ENCODE measurements around the gene GNAZ. TPM values are rescaled to one million over a fixed set of nuclear protein-coding genes. Genes with fewer than 3 reads are reported as not detected.
"Not testable (repeated sequence)": the region's sequence is repeated elsewhere in the genome, so short reads cannot be mapped to it uniquely, and the experiment has no call there.

The GNAZ gene
- total RNA-seq, 1 donor from 2014 or later: 3.1 TPM

- intact Hi-C loops (cut with DNase I): no loop called here
- ATAC-seq: no peak
These were observed 32.0 kb upstream of the GNAZ start for GRCh38 chr22:23038334-23038642.

DNA sequence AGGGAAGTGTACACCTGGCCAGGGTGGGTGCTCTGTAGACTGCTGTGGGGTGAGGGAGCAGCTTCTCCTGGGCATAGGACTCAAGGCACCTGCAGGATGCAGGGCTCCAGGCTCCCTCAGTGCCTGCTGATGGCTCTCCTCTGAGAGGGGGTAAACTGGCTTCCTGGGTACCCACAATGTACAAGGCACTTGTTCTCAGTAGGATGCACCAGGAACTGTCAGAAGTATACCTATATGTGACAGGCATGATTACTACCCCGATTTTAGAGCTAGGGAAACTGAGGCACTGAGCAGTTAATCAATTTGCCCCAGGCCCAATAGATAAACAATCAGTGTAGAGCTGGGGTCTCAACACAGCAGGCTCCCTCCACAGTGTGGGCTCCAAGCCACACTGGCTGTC, 31.4 kb upstream of the GNAZ start:
- intact Hi-C loops (cut with DNase I): no loop called here
- ATAC-seq: no peak
- peak; percentile 8 for DNase-seq (ENCODE audit: missing footprints)

More at GRCh38 chr22:23038334-23038642, 32.0 kb upstream of the GNAZ start:
- peak; percentile 3 for DNase-seq (ENCODE audit: missing footprints)

- intact Hi-C loops (cut with DNase I): no loop called here
- ATAC-seq: no peak
- DNase-seq (ENCODE audit: missing footprints): no peak
These were observed 28.1 kb upstream of the GNAZ start for GRCh38 chr22:23042179-23042578.

GRCh38 chr22:23044570-23044969, 25.7 kb upstream of the GNAZ start:
- DNase-seq (ENCODE audit: missing footprints) (peak; percentile 8), ATAC-seq (no peak)
- intact Hi-C loops (cut with DNase I): no loop called here

- intact Hi-C loops (cut with DNase I): no loop called here
- no peak for DNase-seq (ENCODE audit: missing footprints)
- no peak for ATAC-seq
These were observed 24.9 kb upstream of the GNAZ start for GRCh38 chr22:23045461-23045860.

DNA sequence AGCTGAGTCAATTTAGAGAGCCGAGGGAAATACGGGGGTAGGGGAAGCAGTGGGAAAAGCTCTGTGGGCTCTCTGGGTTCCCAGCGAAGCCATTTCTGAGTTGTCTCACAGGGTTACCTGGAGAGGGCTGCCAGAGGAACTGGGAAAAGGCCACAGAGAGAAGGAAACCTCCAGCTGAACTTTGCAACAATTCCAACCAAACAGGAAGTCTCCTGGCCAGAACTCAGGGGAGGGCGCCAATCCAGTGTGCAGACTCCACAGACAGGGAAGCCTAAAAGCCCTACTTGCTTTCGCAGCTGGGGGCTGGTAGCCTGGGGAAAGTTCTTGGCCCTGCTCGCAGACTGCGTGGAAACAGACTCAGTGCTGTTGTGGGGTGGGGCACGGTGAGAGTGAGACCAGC, 23.1 kb upstream of the GNAZ start:
- ATAC-seq: no peak
- intact Hi-C loops (cut with DNase I): no loop called here
- no peak for DNase-seq (ENCODE audit: missing footprints)

- intact Hi-C loops (cut with DNase I): no loop called here
These were observed 22.6 kb upstream of the GNAZ start for GRCh38 chr22:23047742-23048141.

DNA sequence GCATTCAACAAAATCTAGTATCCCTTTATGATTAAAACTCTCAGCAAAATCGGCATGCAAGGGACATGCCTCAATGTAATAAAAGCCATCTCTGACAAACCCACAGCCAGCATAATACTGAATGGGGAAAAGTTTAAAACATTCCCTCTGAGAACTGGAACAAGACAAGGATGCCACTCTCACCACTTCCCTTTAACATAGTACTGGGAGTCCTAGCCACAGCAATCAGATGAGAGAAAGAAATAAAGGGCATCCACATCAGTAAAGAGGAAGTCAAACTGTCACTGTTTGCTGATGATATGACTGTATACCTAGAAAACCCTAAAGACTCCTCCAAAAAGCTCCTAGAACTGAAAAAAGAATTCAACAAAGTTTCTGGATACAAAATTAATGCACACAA, 19.8 kb upstream of the GNAZ start:
- DNase-seq (ENCODE audit: missing footprints); ATAC-seq; intact Hi-C loops (cut with DNase I): not testable (repeated sequence)

More at GRCh38 chr22:23047742-23048141, 22.6 kb upstream of the GNAZ start:
- DNase-seq (ENCODE audit: missing footprints) (peak; percentile 8), ATAC-seq (no peak)

GRCh38 chr22:23053051-23053707, 17.1 kb upstream of the GNAZ start:
- DNase-seq (ENCODE audit: missing footprints) (peak; percentile 25), ATAC-seq (no peak)

GRCh38 chr22:23053912-23054530, 16.3 kb upstream of the GNAZ start:
- intact Hi-C loops (cut with DNase I): no loop called here
- DNase-seq (ENCODE audit: missing footprints): peak; percentile 53
- no peak for ATAC-seq

More at GRCh38 chr22:23053051-23053707, 17.1 kb upstream of the GNAZ start:
- intact Hi-C loops (cut with DNase I): no loop called here

DNA sequence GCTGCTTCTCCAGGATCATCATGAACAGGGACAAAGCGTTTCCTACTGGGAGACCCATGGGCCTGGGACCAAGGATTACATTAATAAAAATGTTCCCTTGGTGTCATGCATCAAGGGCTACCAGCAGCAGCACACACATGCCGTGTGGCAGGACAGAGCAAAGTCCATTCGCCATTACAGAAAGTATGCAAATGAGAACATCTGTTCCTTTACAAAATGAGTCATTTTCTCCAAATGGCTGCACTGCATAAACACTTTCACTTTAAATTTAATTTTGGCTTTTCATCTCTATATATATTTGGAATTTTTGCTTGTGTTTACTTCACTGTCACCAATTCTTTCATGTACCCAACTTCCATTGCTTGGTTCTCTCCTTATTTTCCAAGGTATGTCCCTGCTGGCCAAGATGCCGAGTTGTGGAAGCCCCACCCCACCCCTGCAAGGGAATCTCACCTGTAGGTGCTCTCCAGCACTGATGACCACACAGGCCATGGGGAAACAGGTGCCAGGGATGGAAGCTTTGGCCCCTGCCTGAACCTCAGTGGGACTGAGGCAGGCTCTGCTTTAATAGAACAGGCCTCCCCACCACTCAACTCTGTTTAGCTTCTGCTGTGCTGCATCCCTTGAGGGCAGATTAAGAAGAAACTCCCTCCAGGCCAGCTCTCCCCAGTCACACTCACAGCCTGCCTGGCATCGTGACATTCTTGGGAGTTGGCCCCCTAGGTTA, 15.6 kb upstream of the GNAZ start:
- no peak for ATAC-seq
- intact Hi-C loops (cut with DNase I): no loop called here
- peak; percentile 63 for DNase-seq (ENCODE audit: missing footprints)

- intact Hi-C loops (cut with DNase I): no loop called here
- ATAC-seq: no peak
- peak; percentile 14 for DNase-seq (ENCODE audit: missing footprints)
These were observed 14.7 kb upstream of the GNAZ start for GRCh38 chr22:23055449-23056179.

DNA sequence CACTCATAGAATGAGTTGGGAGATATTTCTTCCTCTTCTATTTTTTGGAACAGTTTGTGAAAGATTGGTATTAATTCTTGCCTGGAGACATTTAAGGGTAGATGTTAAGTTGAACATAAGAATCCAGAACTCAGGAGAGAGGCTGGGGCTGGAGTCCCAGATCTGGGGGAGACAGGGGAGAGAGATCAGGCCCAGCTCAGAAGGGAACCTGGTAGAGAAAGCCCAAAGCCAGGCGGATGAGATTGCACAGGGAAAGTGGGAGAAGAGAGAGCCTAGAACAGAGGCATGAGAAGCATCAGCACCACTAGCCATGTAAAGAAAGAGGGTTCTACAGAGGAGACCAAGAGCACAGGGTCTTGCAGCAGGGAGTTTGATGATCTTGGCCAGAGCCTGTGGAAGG, 13.0 kb upstream of the GNAZ start:
- intact Hi-C loops (cut with DNase I): no loop called here
- ATAC-seq (no peak), DNase-seq (ENCODE audit: missing footprints) (no peak)

DNA sequence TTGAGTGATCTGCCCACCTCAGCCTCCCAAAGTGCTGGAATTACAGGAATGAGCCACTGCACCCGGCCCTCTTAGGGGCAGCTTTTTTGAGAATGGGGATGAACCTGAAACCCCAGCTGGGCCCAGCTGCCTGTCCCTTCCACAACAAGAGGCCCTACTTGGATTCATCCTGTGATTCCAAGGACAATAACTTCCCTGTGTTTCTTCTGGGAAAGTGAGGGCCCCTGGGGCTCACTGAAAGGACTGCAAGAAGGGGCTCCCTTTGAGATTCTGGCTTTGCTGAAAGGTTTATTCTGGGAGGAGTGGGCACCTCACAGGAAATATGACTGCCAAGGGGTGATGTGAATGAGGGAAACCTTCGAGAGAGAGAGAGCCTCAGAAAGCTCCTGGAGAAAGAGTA, 12.3 kb upstream of the GNAZ start:
- DNase-seq (ENCODE audit: missing footprints): peak; percentile 4
- intact Hi-C loops (cut with DNase I): no loop called here
- no peak for ATAC-seq

DNA sequence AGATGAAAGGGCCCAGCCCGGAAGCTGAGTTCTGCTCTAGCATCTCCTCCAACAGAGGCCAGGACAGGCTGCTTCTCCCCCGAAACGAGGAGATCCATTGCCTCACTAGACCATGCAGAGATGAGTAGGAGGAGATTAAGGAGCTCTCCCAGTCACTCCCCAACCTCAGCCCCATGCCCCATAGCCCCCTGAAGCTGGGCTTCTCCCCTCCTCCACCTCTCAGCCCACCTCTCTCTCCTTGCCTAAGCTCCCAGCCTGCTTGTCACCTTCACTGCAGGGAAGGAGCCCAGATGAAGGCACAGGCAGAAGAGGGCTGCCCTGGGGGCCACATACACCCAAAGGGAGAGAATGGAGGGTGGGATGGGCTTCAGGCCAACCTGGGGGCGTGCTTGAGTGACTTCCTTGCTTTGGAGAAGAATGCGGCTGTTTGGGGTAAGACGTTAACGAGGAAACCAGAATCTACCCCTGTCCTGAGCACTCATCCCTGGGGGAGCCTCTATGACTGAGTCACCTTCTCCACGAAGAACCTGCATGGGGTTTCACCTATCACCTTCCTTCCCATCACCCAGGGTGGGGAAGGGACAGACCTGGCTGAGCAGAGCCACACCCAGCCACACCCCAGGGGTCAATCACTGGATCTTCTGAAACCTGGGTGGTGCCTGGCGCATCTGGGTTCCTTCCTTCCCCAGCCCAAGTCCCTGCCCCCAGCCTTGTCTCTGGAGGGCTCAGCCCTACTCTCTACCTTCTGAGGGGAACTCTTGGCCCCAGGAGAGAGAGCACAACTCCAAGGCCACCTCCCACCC, 11.6 kb upstream of the GNAZ start:
- ATAC-seq (no peak), DNase-seq (ENCODE audit: missing footprints) (peak; percentile 32)
- intact Hi-C loops (cut with DNase I): no loop called here

DNA sequence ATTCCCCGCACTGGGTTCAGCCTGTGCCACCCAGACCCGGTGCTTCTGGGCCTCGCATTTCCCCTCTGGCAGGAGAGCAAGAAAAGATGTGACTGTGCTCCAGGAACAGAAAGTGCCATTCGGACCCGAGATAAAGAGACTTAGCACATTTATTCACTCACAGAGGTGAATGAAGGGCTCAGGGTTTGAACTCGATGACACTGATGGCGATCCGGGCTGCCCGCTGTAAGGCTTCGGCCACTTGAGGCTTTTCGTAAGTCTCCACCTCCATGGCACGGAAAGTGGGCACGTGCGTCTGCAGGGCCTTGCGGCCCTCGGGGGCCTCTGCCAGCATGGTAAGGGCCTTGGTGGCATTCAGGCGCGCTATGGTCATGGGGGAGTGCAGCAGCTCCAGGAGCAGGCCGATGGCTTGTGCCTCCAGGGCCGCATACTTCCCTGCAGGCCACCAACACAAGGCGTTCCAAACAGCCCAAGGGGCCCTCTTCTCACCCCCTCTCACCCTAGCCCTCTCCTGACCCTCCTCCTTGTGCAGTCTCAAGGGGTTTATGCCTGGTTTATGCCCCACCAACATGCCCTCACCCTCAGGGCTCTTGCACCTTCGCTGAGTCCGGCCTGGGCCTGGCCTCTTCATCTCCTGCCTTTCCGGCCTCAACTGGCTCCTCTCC, 10.9 kb upstream of the GNAZ start:
- DNase-seq (ENCODE audit: missing footprints) (peak; percentile 11), ATAC-seq (no peak)
- intact Hi-C loops (cut with DNase I): no loop called here

GRCh38 chr22:23060612-23061400, 9.5 kb upstream of the GNAZ start:
- ATAC-seq (no peak), DNase-seq (ENCODE audit: missing footprints) (peak; percentile 2)
- intact Hi-C loops (cut with DNase I): no loop called here
